Astrocyte (in vitro differentiated cells and primary cell): ENCODE measurements around the gene TMEM132E. TPM values are rescaled to one million over a fixed set of nuclear protein-coding genes. Genes with fewer than 3 reads are reported as not detected.

Experiments used
- DNase-seq: peaks from one replicate; pipeline ENCODE4 v3.0.0-alpha.2; 2010; ENCODE audit warnings: low read depth
- FAIRE-seq: peaks from 2 replicates; lab custom pipeline; 2011; peaks lifted over from hg19 to GRCh38; lab: Jason Lieb, UNC
- H2AFZ ChIP-seq: 2 replicates; pipeline ENCODE4 v1.6.0; 2012; ENCODE audit warnings: low read depth, low read length, inconsistent platforms
- H3K27ac ChIP-seq: 2 replicates; pipeline ENCODE4 v1.5.1; 2011; ENCODE audit warnings: low read depth, low read length, inconsistent platforms
- H3K27me3 ChIP-seq: 2 replicates; pipeline ENCODE4 v1.6.0; 2011; ENCODE audit warnings: low read length, inconsistent platforms; ENCODE audit not compliant: insufficient read depth
- H3K36me3 ChIP-seq: 2 replicates; pipeline ENCODE4 v1.5.1; 2011; ENCODE audit warnings: low read length, inconsistent platforms; ENCODE audit not compliant: insufficient read depth
- H3K4me1 ChIP-seq: 2 replicates; pipeline ENCODE4 v1.5.1; 2011; ENCODE audit warnings: low read length, inconsistent platforms; ENCODE audit not compliant: insufficient read depth
- H3K4me2 ChIP-seq: 2 replicates; pipeline ENCODE4 v1.6.0; 2012; ENCODE audit warnings: low read length, inconsistent platforms
- H3K4me3 ChIP-seq: 2 replicates; pipeline ENCODE4 v1.5.1; 2011; ENCODE audit warnings: low read depth, mild to moderate bottlenecking, low read length, inconsistent platforms; ENCODE audit not compliant: insufficient read depth
- H3K79me2 ChIP-seq: 2 replicates; pipeline ENCODE4 v1.6.0; 2012; ENCODE audit warnings: mild to moderate bottlenecking, low read length, inconsistent platforms; ENCODE audit not compliant: insufficient read depth
- H3K9ac ChIP-seq: 2 replicates; pipeline ENCODE4 v1.6.0; 2012; ENCODE audit warnings: mild to moderate bottlenecking, low read length, inconsistent platforms
- H3K9me3 ChIP-seq: 2 replicates; pipeline ENCODE4 v1.5.1; 2012; ENCODE audit warnings: low read depth, mild to moderate bottlenecking, low read length, inconsistent platforms; ENCODE audit not compliant: insufficient read depth
- H4K20me1 ChIP-seq: 2 replicates; pipeline ENCODE4 v1.6.0; 2012; ENCODE audit warnings: low read length, inconsistent platforms; ENCODE audit not compliant: insufficient read depth
- H3K27ac Mint-ChIP-seq: one replicate; pipeline ENCODE4 v1.8.0; 2021; ENCODE audit warnings: mild to moderate bottlenecking, mixed read lengths; ENCODE audit not compliant: unreplicated experiment
- H3K27me3 Mint-ChIP-seq: one replicate; pipeline ENCODE4 v1.8.0; 2021; ENCODE audit warnings: low read depth, mixed read lengths; ENCODE audit not compliant: unreplicated experiment
- H3K36me3 Mint-ChIP-seq: one replicate; pipeline ENCODE4 v1.8.0; 2021; ENCODE audit warnings: low read depth, mixed read lengths; ENCODE audit not compliant: unreplicated experiment
- H3K4me1 Mint-ChIP-seq: one replicate; pipeline ENCODE4 v1.8.0; 2021; ENCODE audit warnings: low read depth, mixed read lengths; ENCODE audit not compliant: unreplicated experiment
- H3K4me3 Mint-ChIP-seq: one replicate; pipeline ENCODE4 v1.8.0; 2021; ENCODE audit warnings: mild to moderate bottlenecking, moderate library complexity, mixed read lengths; ENCODE audit not compliant: unreplicated experiment
- H3K9me3 Mint-ChIP-seq: one replicate; pipeline ENCODE4 v1.8.0; 2021; ENCODE audit warnings: mild to moderate bottlenecking, mixed read lengths; ENCODE audit not compliant: unreplicated experiment
- CTCF ChIP-seq: IDR thresholded peaks from 2 replicates; pipeline ENCODE4 v1.5.1; 2011; ENCODE audit warnings: low read depth, mild to moderate bottlenecking, inconsistent platforms, low read length, moderate library complexity; ENCODE audit not compliant: insufficient read depth
- EZH2 ChIP-seq: IDR thresholded peaks from 2 replicates; pipeline ENCODE4 v1.6.1; 2012; ENCODE audit warnings: mild to moderate bottlenecking, low read length, inconsistent platforms; ENCODE audit not compliant: insufficient read depth
- total RNA-seq: library from RNA; stranded (reverse); gene quantifications from 2 replicates; pipeline ENCODE4 v1.2.1, GENCODE V29; 2021

The TMEM132E gene
- total RNA-seq, 1 donor from 2014 or later, result 0.18 TPM

- Histone ChIP-seq H4K20me1 (no peaks in the 10 kb centered on the region), H3K36me3 (no peaks in the 10 kb centered on the region), H3K79me2 (no peaks in the 10 kb centered on the region), H3K4me2 (no peak overlapping the region), H3K4me3 (no peak overlapping the region), H3K4me1 (no peaks in the 10 kb centered on the region), H3K27me3 (peaks cover 2% of the 10 kb centered on the region), H3K27ac (no peak overlapping the region), H3K9me3 (peaks cover 3% of the 10 kb centered on the region), H3K9ac (no peak overlapping the region), H2AFZ (no peak overlapping the region)
- Mint-ChIP-seq H3K4me1 (peaks cover 4% of the 10 kb centered on the region), H3K36me3 (no peaks in the 10 kb centered on the region), H3K27me3 (peaks cover 49% of the 10 kb centered on the region), H3K27ac (no peak overlapping the region), H3K4me3 (no peak overlapping the region), H3K9me3 (no peaks in the 10 kb centered on the region)
- FAIRE-seq, result no peak
- no peak for TF ChIP-seq CTCF
- no peak for TF ChIP-seq EZH2
- no peak for DNase-seq
Measured at GRCh38 chr17:34569591-34569990, 9.8 kb upstream of the TMEM132E start.

DNA sequence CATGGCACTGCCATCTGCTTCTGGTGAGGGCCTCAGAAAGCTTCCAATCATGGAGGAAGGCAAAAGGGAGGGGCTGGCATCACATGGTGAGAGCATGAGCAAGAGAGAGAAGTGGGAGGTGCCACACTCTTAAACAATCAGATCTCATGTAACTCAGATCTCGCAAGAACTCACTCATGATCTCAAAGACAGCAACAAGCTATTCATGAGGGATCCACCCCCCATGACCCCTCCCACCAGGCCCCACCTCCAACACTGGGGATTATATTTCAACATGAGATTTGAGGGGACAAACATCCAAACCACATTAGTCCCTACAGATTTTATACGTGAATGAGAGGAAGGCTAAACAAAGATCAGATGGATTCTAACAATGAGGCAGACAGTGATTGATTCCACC lies 8.9 kb upstream of the TMEM132E start:
- FAIRE-seq, result no peak
- Mint-ChIP-seq H3K9me3 (peaks cover 5% of the 10 kb centered on the region), H3K27ac (no peak overlapping the region), H3K4me1 (peaks cover 4% of the 10 kb centered on the region), H3K27me3 (peaks cover 58% of the 10 kb centered on the region), H3K4me3 (no peak overlapping the region), H3K36me3 (no peaks in the 10 kb centered on the region)
- Histone ChIP-seq H2AFZ (no peak overlapping the region), H3K4me3 (no peak overlapping the region), H3K27me3 (peaks cover 5% of the 10 kb centered on the region), H3K9me3 (peaks cover 3% of the 10 kb centered on the region), H4K20me1 (no peaks in the 10 kb centered on the region), H3K27ac (no peak overlapping the region), H3K4me2 (no peak overlapping the region), H3K79me2 (no peaks in the 10 kb centered on the region), H3K36me3 (no peaks in the 10 kb centered on the region), H3K9ac (no peak overlapping the region), H3K4me1 (no peaks in the 10 kb centered on the region)
- DNase-seq, result no peak
- TF ChIP-seq CTCF, result no peak
- no peak for TF ChIP-seq EZH2

GRCh38 chr17:34571428-34572130 lies 7.8 kb upstream of the TMEM132E start:
- Histone ChIP-seq H2AFZ (no peak overlapping the region), H3K79me2 (no peaks in the 10 kb centered on the region), H3K27ac (no peak overlapping the region), H3K9ac (no peak overlapping the region), H3K4me1 (no peaks in the 10 kb centered on the region), H3K36me3 (no peaks in the 10 kb centered on the region), H4K20me1 (no peaks in the 10 kb centered on the region), H3K4me3 (no peak overlapping the region), H3K27me3 (peaks cover 6% of the 10 kb centered on the region), H3K4me2 (no peak overlapping the region), H3K9me3 (no peaks in the 10 kb centered on the region)
- Mint-ChIP-seq H3K27me3 (peaks cover 67% of the 10 kb centered on the region), H3K9me3 (peaks cover 5% of the 10 kb centered on the region), H3K36me3 (no peaks in the 10 kb centered on the region), H3K4me3 (no peak overlapping the region), H3K27ac (no peak overlapping the region), H3K4me1 (peaks cover 4% of the 10 kb centered on the region)
- DNase-seq, result no peak
- no peak for TF ChIP-seq EZH2
- TF ChIP-seq CTCF, result no peak
- no peak for FAIRE-seq
